Stimulated activated CD4-positive, alpha-beta T cell treated with anti-CD3 and anti-CD28 coated beads, Interleukin-4, amount 100 ng/mL, for 4 hours (primary cell): ENCODE measurements around the gene PKD2L1.
A peak's percentile ranks its signal among the peaks of the same experiment; 100 is the strongest.

ENCODE experiments used
- DNase-seq, 2 experiments: peaks; one replicate each; pipeline ENCODE4 v3.0.0-alpha.2; 2020

Gene PKD2L1

GRCh38 chr10:100356067-100357017, 26.3 kb upstream of the PKD2L1 start:
- no peak for DNase-seq

- no peak for DNase-seq
Observed at GRCh38 chr10:100355086-100355485, 25.1 kb upstream of the PKD2L1 start.

- DNase-seq = no peak
Observed at GRCh38 chr10:100353770-100354485, 23.9 kb upstream of the PKD2L1 start.

- DNase-seq = no peak
Observed at GRCh38 chr10:100350914-100351485, 21.0 kb upstream of the PKD2L1 start.

GRCh38 chr10:100349672-100350071, 19.6 kb upstream of the PKD2L1 start:
- no peak for DNase-seq

- DNase-seq = no peak
Observed at GRCh38 chr10:100349087-100349486, 19.1 kb upstream of the PKD2L1 start.

GRCh38 chr10:100348389-100348927, 18.4 kb upstream of the PKD2L1 start:
- DNase-seq = no peak

GRCh38 chr10:100347568-100348195, 17.7 kb upstream of the PKD2L1 start:
- DNase-seq = no peak

- DNase-seq = peak; percentile 71 to 76
Observed at GRCh38 chr10:100346765-100347567, 16.9 kb upstream of the PKD2L1 start, which contains the start of gene SCD. Gene SCD (plus strand): TSS chr10:100347233. CDS start chr10:100347505, 272 bp downstream.

GRCh38 chr10:100346351-100346764, 16.3 kb upstream of the PKD2L1 start:
- DNase-seq = peak; percentile 62 to 65

- no peak for DNase-seq
Observed at GRCh38 chr10:100345570-100346330, 15.7 kb upstream of the PKD2L1 start.

- no peak for DNase-seq
Observed at GRCh38 chr10:100344241-100344788, 14.3 kb upstream of the PKD2L1 start.

- no peak for DNase-seq
Observed at GRCh38 chr10:100342627-100342972, 12.6 kb upstream of the PKD2L1 start.

- peak; percentile 20 to 41 for DNase-seq
Observed at GRCh38 chr10:100341953-100342626, 12.1 kb upstream of the PKD2L1 start.

GRCh38 chr10:100340948-100341847, 11.2 kb upstream of the PKD2L1 start:
- no peak for DNase-seq

- DNase-seq = no peak
Observed at GRCh38 chr10:100339236-100339635, 9.2 kb upstream of the PKD2L1 start.

- peak; percentile 74 to 77 for DNase-seq
Observed at GRCh38 chr10:100338434-100339036, 8.5 kb upstream of the PKD2L1 start.

GRCh38 chr10:100334762-100335161, 4.7 kb upstream of the PKD2L1 start:
- no peak for DNase-seq
